HK-2 (cell line): ENCODE data around the gene FNDC8.
"Not testable (repeated sequence)": the region's sequence is repeated elsewhere in the genome, so short reads cannot be mapped to it uniquely, and the experiment has no call there.

Experiments
- DNase-seq: peaks from one replicate; pipeline ENCODE4 v3.0.0-alpha.2; 2018; ENCODE audit not compliant: unreplicated experiment

FNDC8 gene

GRCh38 chr17:35095741-35096140, 25.7 kb upstream of the FNDC8 start:
- no peak for DNase-seq

GRCh38 chr17:35097776-35098175, 23.6 kb upstream of the FNDC8 start:
- no peak for DNase-seq

DNA sequence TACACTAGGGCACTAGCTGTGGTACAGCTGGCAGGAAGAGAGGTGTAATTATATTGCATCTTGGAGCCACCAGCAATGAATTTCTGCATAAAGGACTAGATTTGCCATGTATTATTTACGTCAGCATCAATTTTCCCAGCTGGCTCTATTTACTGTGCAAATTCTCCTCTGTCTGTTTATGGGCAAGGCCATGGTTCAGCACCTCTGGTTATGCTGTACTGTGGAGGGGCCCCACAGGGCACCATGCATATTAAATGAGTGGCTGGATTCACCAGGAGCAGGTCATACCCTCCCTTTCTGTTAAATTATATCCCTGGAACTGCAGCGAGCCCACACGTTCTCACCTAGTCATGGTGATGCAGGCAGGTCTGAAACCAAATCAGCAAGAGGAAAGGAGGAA, 21.5 kb upstream of the FNDC8 start:
- no peak for DNase-seq

GRCh38 chr17:35101036-35101435, 20.4 kb upstream of the FNDC8 start:
- DNase-seq, result no peak

DNA sequence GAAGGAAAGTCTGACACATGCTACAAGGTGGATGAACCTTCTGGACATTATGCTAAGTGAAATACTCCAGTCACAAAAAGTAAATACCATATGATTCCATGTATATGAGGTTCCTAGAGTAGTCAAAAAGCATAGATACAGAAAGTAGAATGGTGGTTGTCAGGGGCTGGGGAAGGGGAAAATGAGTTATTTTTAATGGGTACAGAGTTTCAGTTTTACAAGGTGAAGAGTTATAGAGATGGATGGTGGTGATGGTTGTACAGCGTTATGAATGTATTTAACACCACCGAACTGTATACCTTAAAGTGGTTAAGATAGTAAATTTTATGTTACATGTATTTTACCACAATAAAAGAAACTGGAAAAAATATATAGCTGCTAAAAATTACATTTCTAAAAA, 19.7 kb upstream of the FNDC8 start:
- DNase-seq, result no peak

DNA sequence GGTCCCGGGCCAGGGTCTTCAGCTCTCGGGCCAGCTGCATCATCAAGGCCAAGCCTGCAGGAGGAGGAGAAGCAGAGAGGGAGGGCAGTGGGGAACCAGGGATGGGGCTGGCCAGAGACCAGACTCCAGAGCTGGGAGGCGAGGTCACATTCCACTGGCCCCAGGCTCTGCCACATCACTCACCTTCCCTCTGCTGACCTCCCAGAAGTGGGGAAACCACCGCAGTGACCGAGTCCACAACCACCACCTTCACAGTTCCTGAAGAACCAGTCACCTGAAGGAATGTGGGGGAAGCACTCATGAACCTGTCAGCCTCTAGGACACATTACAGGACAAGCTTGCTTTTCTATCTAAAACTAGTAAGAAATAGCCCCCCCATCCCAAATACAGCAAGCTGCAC, 18.1 kb upstream of the FNDC8 start:
- peak; percentile 46 for DNase-seq

DNA sequence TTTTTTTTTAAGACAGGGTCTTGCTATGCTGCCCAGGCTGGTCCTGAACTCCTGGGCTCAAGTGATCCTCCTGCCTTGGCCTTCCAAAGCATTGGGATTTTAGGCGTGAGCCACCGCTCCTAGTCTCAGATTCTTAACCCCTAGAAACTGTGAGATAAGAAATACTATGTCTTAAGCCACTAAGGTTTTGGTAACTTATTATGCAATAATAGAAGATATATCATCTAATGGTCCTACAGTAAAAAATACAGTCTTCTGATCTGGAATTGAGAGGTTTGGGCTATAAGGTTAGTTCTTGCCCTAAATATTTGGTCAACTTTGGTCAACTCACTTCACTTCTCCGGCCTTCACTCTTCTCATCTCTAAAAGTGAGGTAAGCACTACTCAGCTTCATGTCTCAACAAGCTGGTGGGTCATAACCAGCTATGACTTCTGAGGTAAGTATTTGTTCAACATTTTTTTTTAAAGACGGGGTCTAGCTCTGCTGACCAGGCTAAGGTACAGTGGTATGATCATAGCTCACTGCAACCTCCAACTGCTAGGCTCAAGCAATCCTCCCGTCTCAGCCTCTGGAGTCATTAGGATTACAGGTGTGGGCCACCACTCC, 16.5 kb upstream of the FNDC8 start:
- DNase-seq, result no peak

DNA sequence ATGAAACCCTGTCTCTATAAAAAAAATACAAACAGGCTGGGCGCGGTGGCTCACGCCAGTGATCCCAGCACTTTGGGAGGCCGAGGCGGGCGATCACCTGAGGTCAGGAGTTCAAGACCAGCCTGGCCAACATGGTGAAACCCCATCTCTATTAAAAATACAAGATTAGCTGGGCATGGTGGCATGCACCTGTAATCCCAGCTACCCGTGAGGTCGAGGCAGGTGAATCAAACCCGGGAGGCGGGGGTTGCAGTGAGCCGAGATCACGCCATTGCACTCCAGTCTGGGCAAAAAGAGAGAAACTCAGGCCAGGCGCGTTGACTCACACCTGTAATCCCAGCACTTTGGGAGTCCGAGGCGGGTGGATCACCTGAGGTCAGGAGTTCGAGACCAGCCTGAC, 10.6 kb upstream of the FNDC8 start:
- DNase-seq, result not testable (repeated sequence)

DNA sequence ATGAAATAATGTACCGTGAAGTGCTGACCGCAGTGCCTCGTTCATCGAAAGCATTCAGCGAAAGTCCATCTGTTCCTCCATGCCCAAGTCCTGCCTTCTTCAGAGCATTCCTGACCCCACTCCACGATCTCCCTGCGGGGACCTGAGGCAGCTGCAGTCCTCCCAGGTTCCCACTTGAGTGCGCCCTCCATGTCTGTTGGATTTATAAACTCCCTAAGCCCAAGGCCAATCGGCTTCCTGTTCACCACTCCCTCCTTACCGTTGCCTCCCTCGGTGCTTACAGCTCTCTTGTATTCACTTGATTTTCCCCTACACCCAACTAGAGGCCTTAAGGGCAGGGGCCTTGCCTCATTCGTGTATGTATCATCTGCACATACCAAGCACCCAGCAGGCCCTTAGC, 4.6 kb upstream of the FNDC8 start:
- no peak for DNase-seq

- no peak for DNase-seq
Observed at GRCh38 chr17:35117984-35118383, 3.4 kb upstream of the FNDC8 start.

- DNase-seq, result peak; percentile 82
Observed at GRCh38 chr17:35119370-35120165, 1.8 kb upstream of the FNDC8 start, which contains the start of gene RAD51D. Gene RAD51D (minus strand): TSS chr17:35119860. CDS start chr17:35119613, 247 bp downstream.

GRCh38 chr17:35127751-35128514, 6.5 kb downstream of the FNDC8 start:
- DNase-seq, result no peak

- no peak for DNase-seq
Observed at GRCh38 chr17:35129154-35129972, 7.9 kb downstream of the FNDC8 start.

- DNase-seq, result no peak
Observed at GRCh38 chr17:35129973-35130351, 8.5 kb downstream of the FNDC8 start.

- DNase-seq, result no peak
Observed at GRCh38 chr17:35130392-35130791, 9.0 kb downstream of the FNDC8 start.

GRCh38 chr17:35132099-35132498, 10.7 kb downstream of the FNDC8 start:
- no peak for DNase-seq

- no peak for DNase-seq
Observed at GRCh38 chr17:35132816-35133550, 11.6 kb downstream of the FNDC8 start.

DNA sequence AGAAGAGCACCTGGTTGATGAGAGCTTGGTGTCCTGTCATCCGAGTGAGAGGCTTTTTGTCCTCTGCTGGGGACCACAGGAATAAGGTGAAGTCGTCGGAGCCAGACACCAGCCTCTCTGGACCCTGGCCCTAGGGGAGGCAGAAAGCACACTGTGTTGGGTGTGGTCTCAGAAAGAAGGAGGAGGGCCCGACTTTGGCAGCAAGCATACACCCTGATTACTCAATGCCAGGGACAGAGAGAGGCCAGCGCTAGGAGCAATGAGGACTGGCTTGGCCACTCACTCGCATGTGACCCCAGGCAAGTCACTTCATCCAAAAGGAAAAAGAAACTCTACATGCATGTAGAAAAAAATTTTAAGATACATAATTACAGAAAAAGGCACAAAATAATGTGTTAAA, 13.9 kb downstream of the FNDC8 start:
- no peak for DNase-seq

DNA sequence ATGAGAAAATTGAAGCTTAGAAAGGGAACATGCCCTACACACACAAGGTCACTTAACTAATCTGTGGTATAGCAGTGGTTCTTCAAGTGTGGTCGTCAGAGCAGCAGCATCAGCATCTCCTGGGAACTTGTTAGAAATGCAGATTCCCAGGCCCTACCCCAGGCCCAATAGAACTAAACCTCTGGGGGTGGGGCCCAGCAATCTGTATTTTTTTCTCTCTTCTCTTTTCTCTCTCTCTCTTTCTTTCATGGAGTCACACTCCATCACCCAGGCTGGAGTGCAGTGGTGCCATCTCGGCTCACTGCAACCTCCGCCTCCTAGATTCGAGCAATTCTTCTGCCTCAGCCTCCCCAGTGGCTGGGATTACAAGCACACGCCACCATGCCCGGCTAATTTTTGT, 16.8 kb downstream of the FNDC8 start:
- no peak for DNase-seq

GRCh38 chr17:35141681-35142466, 20.5 kb downstream of the FNDC8 start, which contains the start of gene NLE1:
Gene NLE1 (minus strand): TSS chr17:35142303. CDS start chr17:35142275, 28 bp downstream.
- peak; percentile 87 for DNase-seq
